ENCODE measurements around the gene ACSF3.
"Not testable (repeated sequence)": the region's sequence is repeated elsewhere in the genome, so short reads cannot be mapped to it uniquely, and the experiment has no call there.

DNA sequence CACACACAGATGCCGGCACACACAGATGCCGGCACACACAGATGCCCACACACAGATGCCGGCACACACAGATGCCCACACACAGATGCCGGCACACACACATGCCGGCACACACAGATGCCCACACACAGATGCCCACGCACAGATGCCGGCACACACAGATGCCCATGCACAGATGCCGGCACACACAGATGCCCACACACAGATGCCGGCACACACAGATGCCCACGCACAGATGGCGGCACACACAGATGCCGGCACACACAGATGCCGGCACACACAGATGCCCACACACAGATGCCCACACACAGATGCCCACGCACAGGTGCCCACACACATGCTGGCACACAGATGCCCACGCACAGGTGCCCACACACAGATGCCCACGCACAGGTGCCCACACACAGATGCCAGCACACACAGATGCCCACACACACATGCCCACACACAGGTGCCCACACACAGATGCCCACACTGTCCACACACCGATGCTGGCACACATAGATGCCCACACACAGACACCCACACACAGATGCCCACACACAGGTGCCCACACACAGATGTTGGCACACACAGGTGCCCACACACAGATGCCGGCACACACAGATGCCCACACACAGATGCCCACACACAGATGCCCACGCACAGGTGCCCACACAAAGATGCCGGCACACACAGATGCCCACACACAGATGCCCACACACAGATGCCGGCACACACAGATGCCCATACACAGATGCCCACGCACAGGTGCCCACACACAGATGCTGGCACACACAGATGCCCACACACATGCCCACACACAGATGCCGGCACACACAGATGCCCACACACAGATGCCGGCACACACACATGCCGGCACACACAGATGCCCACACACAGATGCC lies 95.1 kb downstream of the ACSF3 start:
- TF ChIP-seq EZH2 (IDR thresholded peaks at IDR 0.05; ENCODE audit: low read length, missing control alignments) = not testable (repeated sequence)
- TF ChIP-seq, protein P1, sequence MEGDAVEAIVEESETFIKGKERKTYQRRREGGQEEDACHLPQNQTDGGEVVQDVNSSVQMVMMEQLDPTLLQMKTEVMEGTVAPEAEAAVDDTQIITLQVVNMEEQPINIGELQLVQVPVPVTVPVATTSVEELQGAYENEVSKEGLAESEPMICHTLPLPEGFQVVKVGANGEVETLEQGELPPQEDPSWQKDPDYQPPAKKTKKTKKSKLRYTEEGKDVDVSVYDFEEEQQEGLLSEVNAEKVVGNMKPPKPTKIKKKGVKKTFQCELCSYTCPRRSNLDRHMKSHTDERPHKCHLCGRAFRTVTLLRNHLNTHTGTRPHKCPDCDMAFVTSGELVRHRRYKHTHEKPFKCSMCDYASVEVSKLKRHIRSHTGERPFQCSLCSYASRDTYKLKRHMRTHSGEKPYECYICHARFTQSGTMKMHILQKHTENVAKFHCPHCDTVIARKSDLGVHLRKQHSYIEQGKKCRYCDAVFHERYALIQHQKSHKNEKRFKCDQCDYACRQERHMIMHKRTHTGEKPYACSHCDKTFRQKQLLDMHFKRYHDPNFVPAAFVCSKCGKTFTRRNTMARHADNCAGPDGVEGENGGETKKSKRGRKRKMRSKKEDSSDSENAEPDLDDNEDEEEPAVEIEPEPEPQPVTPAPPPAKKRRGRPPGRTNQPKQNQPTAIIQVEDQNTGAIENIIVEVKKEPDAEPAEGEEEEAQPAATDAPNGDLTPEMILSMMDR (conservative IDR thresholded peaks at IDR 0.05 in 1 of 2, IDR thresholded peaks at IDR 0.05 in 1 of 2; ENCODE audit: low read depth in 1 of 2, low read length in 2 of 2) = not testable (repeated sequence)

Measured in fibroblast of lung (primary cell).